Mesenchymal stem cell (in vitro differentiated cells and primary cell): ENCODE results near the gene RNPC3.

Source experiments
- DNase-seq: peaks from one replicate; pipeline ENCODE4 v3.0.0-alpha.2; 2013
- H2AFZ ChIP-seq: one replicate; pipeline ENCODE4 v1.6.1; 2013; ENCODE audit warnings: low read depth, mild to moderate bottlenecking, control low read depth, inconsistent platforms, low read length, moderate library complexity
- H2AK5ac ChIP-seq: 2 replicates; pipeline ENCODE4 v1.6.1; 2013; ENCODE audit warnings: low read length, moderate library complexity, mild to moderate bottlenecking, inconsistent platforms; ENCODE audit not compliant: severe bottlenecking
- H2BK120ac ChIP-seq: one replicate; pipeline ENCODE4 v1.6.1; 2013; ENCODE audit warnings: low read depth, mild to moderate bottlenecking, inconsistent platforms, low read length, moderate library complexity
- H2BK12ac ChIP-seq, 2 experiments: one replicate each; pipeline ENCODE4 v1.6.1; 2013; ENCODE audit warnings: inconsistent platforms in 2 of 2, low read length in 2 of 2, mild to moderate bottlenecking in 2 of 2, moderate library complexity in 2 of 2, control low read depth in 1 of 2
- H2BK15ac ChIP-seq: one replicate; pipeline ENCODE4 v1.6.1; 2013; ENCODE audit warnings: mild to moderate bottlenecking, low read depth, inconsistent platforms; ENCODE audit not compliant: poor library complexity, severe bottlenecking
- H2BK5ac ChIP-seq: 2 replicates; pipeline ENCODE4 v1.6.1; 2013; ENCODE audit warnings: low read depth, mild to moderate bottlenecking, low read length, control low read depth, inconsistent platforms; ENCODE audit not compliant: poor library complexity, severe bottlenecking
- H3K14ac ChIP-seq, 2 experiments: one replicate each; pipeline ENCODE4 v1.6.1; 2013; ENCODE audit warnings: inconsistent platforms in 2 of 2, low read length in 2 of 2, control low read depth in 1 of 2, mild to moderate bottlenecking in 1 of 2, moderate library complexity in 1 of 2
- H3K18ac ChIP-seq, 2 experiments: one replicate each; pipeline ENCODE4 v1.6.1; 2013; ENCODE audit warnings: inconsistent platforms in 2 of 2, low read length in 2 of 2, control low read depth in 1 of 2, low read depth in 1 of 2, mild to moderate bottlenecking in 1 of 2
- H3K23ac ChIP-seq, 2 experiments: one replicate each; pipeline ENCODE4 v1.6.1; 2013; ENCODE audit warnings: inconsistent platforms in 2 of 2, low read length in 2 of 2, mild to moderate bottlenecking in 2 of 2, moderate library complexity in 2 of 2, control low read depth in 1 of 2
- H3K27ac ChIP-seq: 2 replicates; pipeline ENCODE4 v1.5.1; 2013; ENCODE audit warnings: mild to moderate bottlenecking, moderate library complexity, low read length, control low read depth, inconsistent platforms; ENCODE audit not compliant: poor library complexity, severe bottlenecking
- H3K27me3 ChIP-seq, 2 experiments: 2 replicates each; pipeline versions ENCODE4 v1.6.1 to v1.7.0; 2013; ENCODE audit warnings: low read length in 2 of 2, mild to moderate bottlenecking in 2 of 2, moderate library complexity in 2 of 2, control low read depth in 1 of 2, inconsistent platforms in 1 of 2; ENCODE audit not compliant: control insufficient read depth in 1 of 2, insufficient read depth in 1 of 2
- H3K36me3 ChIP-seq, 2 experiments: 2 replicates each; pipeline versions ENCODE4 v1.6.1 to v1.7.0; 2013; ENCODE audit warnings: low read length in 2 of 2, control low read depth in 1 of 2, inconsistent platforms in 1 of 2, low read depth in 1 of 2, mild to moderate bottlenecking in 1 of 2; ENCODE audit not compliant: insufficient read depth in 2 of 2, control insufficient read depth in 1 of 2
- H3K4ac ChIP-seq, 2 experiments: one replicate each; pipeline ENCODE4 v1.6.1; 2013; ENCODE audit warnings: inconsistent platforms in 2 of 2, low read length in 2 of 2, mild to moderate bottlenecking in 2 of 2, moderate library complexity in 2 of 2, control low read depth in 1 of 2, low read depth in 1 of 2
- H3K4me1 ChIP-seq: 2 replicates; pipeline ENCODE4 v1.6.1; 2013; ENCODE audit warnings: low read depth, low read length, control low read depth; ENCODE audit not compliant: control insufficient read depth, insufficient read depth
- H3K4me2 ChIP-seq: 2 replicates; pipeline ENCODE4 v1.6.1; 2013; ENCODE audit warnings: low read length, mild to moderate bottlenecking, inconsistent platforms; ENCODE audit not compliant: poor library complexity, severe bottlenecking
- H3K4me3 ChIP-seq, 2 experiments: 2 replicates each; pipeline versions ENCODE4 v1.5.1 to v1.7.0; 2013; ENCODE audit warnings: low read length in 2 of 2, mild to moderate bottlenecking in 2 of 2, control low read depth in 1 of 2, low read depth in 1 of 2; ENCODE audit not compliant: insufficient read depth in 1 of 2
- H3K79me1 ChIP-seq: replicated peaks from 2 replicates; pipeline ENCODE4 v1.6.1; 2013; ENCODE audit warnings: mild to moderate bottlenecking, control low read depth, low read length, inconsistent platforms; ENCODE audit not compliant: poor library complexity, severe bottlenecking
- H3K9ac ChIP-seq: 2 replicates; pipeline ENCODE4 v1.7.0; 2013; ENCODE audit warnings: mild to moderate bottlenecking, low read length, moderate library complexity
- H3K9me3 ChIP-seq: 2 replicates; pipeline ENCODE4 v1.7.0; 2013; ENCODE audit warnings: mild to moderate bottlenecking, low read length; ENCODE audit not compliant: control insufficient read depth
- H4K8ac ChIP-seq: one replicate; pipeline ENCODE4 v1.6.1; 2013; ENCODE audit warnings: inconsistent platforms, mild to moderate bottlenecking, low read length, moderate library complexity
- H4K91ac ChIP-seq: one replicate; pipeline ENCODE4 v1.6.1; 2013; ENCODE audit warnings: mild to moderate bottlenecking, low read length, inconsistent platforms
- WGBS: methylation state at CpG from one replicate; pipeline ENCODE4 v1.1.7; 2013; ENCODE audit warnings: mixed read lengths; 5-methylcytosine and 5-hydroxymethylcytosine counted together

RNPC3 gene

DNA sequence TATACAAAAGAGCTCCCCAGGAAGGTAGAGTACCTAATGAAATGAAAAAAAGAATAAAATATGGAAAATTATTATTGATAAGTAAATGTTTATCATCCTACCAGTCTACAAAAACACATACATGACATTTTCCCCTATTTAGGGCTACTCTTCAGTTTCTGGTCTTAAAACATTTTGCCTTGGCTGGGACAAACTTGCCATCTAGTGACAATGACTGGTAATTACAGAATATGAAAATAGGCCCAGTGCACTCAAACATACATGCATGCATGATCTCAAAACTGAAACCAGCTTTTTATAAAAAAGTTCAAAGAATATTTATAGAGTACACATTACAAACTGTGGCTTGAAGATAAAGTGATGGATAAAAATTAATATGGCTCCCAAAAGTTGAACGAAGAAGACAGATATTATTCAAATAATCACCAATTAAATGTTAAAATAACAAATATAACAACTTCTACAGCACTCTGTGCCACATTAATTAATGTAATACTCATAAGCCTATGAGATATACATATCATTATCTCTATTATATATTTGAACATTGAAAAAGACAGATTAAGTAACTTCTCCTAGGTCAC is 10.5 kb upstream of the RNPC3 start:
- peaks cover 2% of the 10 kb centered on the region for H3K9me3 ChIP-seq
- peak overlapping the region; percentile 70 for H3K9ac ChIP-seq
- DNase-seq, result peak; percentile 67
- no peak overlapping the region for H3K27ac ChIP-seq
- no peak overlapping the region for H2BK5ac ChIP-seq
- no peak overlapping the region for H2BK120ac ChIP-seq
- H2AK5ac ChIP-seq, result no peak overlapping the region
- H4K8ac ChIP-seq, result no peak overlapping the region
- no peak overlapping the region for H3K4me2 ChIP-seq
- H3K4me1 ChIP-seq, result no peaks in the 10 kb centered on the region
- H2AFZ ChIP-seq, result no peak overlapping the region
- H4K91ac ChIP-seq, result no peak overlapping the region
- peaks cover 1% of the 10 kb centered on the region for H3K79me1 ChIP-seq
- H2BK12ac ChIP-seq, result no peak overlapping the region
- H3K36me3 ChIP-seq, result no peaks in the 10 kb centered on the region
- H3K27me3 ChIP-seq, result no peaks in the 10 kb centered on the region
- WGBS, result no CpG with 5 or more reads among the region's 1 CpG
- no peak overlapping the region for H3K18ac ChIP-seq
- no peak overlapping the region for H3K14ac ChIP-seq
- no peak overlapping the region for H3K4ac ChIP-seq
- no peak overlapping the region for H3K4me3 ChIP-seq
- H2BK15ac ChIP-seq, result no peak overlapping the region
- no peak overlapping the region for H3K23ac ChIP-seq

DNA sequence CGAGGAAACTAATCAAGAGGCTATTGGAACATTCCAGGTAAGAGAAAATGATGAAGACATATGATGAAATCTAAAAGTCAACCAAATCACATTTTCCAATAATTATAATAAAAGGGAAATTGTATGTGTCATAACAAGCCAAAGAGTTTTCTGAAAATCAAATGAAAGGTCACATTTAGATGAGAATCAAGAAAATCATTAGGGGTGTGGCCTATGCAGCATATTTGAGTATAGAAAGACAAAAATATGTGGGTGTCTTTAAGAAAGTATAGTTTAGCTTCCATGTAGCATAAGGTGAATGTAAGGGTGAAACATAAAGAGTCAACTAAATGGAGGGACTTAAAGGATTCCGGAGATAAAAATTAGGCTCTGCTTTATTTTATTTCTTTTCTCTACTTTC is 9.2 kb upstream of the RNPC3 start:
- Histone ChIP-seq H2AK5ac (no peak overlapping the region), H2BK12ac (no peak overlapping the region), H4K8ac (no peak overlapping the region), H3K27me3 (no peaks in the 10 kb centered on the region), H3K4ac (no peak overlapping the region), H2AFZ (no peak overlapping the region), H3K9ac (peak overlapping the region; percentile 19), H3K14ac (no peak overlapping the region), H3K4me3 (no peak overlapping the region), H3K36me3 (no peaks in the 10 kb centered on the region), H3K79me1 (peaks cover 1% of the 10 kb centered on the region), H2BK5ac (no peak overlapping the region), H3K23ac (no peak overlapping the region), H3K9me3 (no peaks in the 10 kb centered on the region), H4K91ac (no peak overlapping the region), H2BK15ac (no peak overlapping the region), H2BK120ac (no peak overlapping the region), H3K18ac (no peak overlapping the region), H3K4me2 (no peak overlapping the region), H3K27ac (no peak overlapping the region), H3K4me1 (no peaks in the 10 kb centered on the region)
- DNase-seq, result no peak
- no CpG with 5 or more reads among the region's 2 CpGs for WGBS

DNA sequence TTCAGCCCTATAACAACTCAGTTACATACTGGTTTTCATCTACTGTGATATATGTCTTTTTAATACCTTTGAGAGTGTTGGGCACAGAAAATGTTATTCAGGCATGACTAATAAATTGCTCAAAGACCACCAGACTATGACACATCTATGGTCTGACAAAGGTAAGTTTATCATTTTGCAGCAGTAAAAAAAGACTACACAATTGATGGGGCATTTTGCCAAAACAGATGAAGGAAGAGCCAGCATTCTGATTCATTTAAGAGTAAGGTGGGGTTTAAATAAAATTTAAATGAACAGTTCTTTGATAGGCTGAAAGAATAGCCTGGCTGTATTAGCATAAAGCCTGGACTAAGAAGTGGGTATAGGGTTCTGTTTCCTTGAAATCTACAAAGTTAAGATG is 8.8 kb upstream of the RNPC3 start:
- Histone ChIP-seq H4K91ac (no peak overlapping the region), H3K9ac (peak overlapping the region; percentile 19)

DNA sequence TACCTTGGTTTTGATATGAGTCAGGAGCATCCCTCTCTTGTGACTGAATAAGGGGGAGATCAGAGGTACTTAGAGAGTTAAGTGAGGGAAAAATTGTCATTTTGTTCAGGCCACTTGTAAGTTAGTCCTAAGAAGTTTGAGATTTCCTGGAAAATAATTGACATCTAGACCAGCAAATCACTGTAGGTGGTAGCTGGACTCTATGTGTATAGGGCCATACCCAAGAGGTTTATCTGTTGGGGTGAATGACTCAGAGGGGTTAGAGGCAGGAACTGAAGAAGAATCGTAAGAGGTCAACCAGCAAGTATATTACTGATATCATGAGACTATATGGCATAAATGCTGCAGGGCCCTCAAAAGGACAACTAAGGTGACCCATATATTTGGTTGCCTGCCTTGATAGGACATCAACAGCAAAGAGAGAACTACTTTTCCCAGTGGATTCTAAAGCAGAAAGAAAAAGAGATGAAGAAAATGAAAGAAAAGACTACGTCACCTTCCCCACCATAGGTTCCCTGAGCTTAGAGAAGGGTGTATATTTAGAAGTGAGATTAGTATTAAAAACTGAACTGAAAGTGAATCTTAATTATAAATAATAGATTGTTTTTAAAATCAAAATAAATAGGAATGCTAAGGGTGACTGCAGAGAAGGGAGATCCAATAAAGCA is 8.0 kb upstream of the RNPC3 start:
- Histone ChIP-seq H4K8ac (no peak overlapping the region), H3K4ac (no peak overlapping the region), H3K27me3 (no peaks in the 10 kb centered on the region), H3K36me3 (no peaks in the 10 kb centered on the region), H2BK120ac (no peak overlapping the region), H2AK5ac (no peak overlapping the region), H3K14ac (no peak overlapping the region), H2BK15ac (no peak overlapping the region), H3K9ac (no peak overlapping the region), H4K91ac (no peak overlapping the region), H3K18ac (no peak overlapping the region), H2AFZ (no peak overlapping the region), H3K9me3 (no peaks in the 10 kb centered on the region), H3K4me3 (no peak overlapping the region), H3K79me1 (peaks cover 3% of the 10 kb centered on the region), H2BK5ac (no peak overlapping the region), H3K4me2 (no peak overlapping the region), H3K23ac (no peak overlapping the region), H3K27ac (no peak overlapping the region), H3K4me1 (no peaks in the 10 kb centered on the region), H2BK12ac (no peak overlapping the region)
- DNase-seq, result peak; percentile 14
- WGBS, result no CpG with 5 or more reads among the region's 2 CpGs

More for the DNA sequence above, 8.8 kb upstream of the RNPC3 start:
- H3K18ac ChIP-seq, result no peak overlapping the region
- no peak overlapping the region for H4K8ac ChIP-seq
- no peaks in the 10 kb centered on the region for H3K9me3 ChIP-seq
- H3K4me3 ChIP-seq, result no peak overlapping the region
- H3K14ac ChIP-seq, result no peak overlapping the region
- no peak overlapping the region for H2AK5ac ChIP-seq
- H3K36me3 ChIP-seq, result no peaks in the 10 kb centered on the region
- H2AFZ ChIP-seq, result no peak overlapping the region
- no peak overlapping the region for H3K23ac ChIP-seq
- H2BK120ac ChIP-seq, result no peak overlapping the region
- no peak overlapping the region for H3K4me2 ChIP-seq
- no peak overlapping the region for H2BK5ac ChIP-seq
- no peak overlapping the region for H3K4ac ChIP-seq
- no peaks in the 10 kb centered on the region for H3K27me3 ChIP-seq
- peaks cover 1% of the 10 kb centered on the region for H3K79me1 ChIP-seq
- no peak for DNase-seq
- H3K4me1 ChIP-seq, result no peaks in the 10 kb centered on the region
- no peak overlapping the region for H2BK12ac ChIP-seq
- H3K27ac ChIP-seq, result no peak overlapping the region
- no peak overlapping the region for H2BK15ac ChIP-seq
